ENCODE measurements around the gene GLP1R. TPM values are rescaled to one million over a fixed set of nuclear protein-coding genes. Genes with fewer than 3 reads are reported as not detected.

Gene GLP1R
- total and polyA plus RNA-seq, 2 of the 13 experiments (the other 11 are each of a cell fraction or from before 2014, with no cell fraction given) = not detected

DNA sequence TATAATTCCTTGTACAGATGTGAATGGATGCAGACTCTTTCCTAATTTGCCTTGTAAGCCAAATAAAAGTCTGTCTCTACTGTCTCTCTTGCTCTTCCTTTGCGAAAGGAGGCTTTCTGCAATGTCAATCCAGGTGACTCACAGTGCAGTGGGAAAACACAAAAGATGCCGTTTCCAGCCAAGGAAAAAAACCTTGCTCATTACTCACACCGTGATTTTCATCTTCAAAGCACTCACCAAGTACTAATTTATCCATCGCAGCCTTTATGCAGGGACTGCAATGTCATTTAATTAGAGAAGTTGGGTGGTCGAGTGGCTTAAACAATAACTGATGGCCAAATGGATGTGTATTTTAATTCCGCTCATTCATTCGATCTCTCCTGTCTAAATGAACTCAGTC is 42.6 kb downstream of the GLP1R start:
- no TSS peak for BruUV-seq (replicated peaks)
- CTCF ChIA-PET (ENCODE audit: low intra/inter-chr PET ratio, low total read pairs) = no interaction called here
- POLR2A ChIA-PET = no interaction called here
- 48% methylated on average over 7 of the region's 7 CpGs for WGBS (ENCODE audit: low lambda C conversion rate)
- intact Hi-C loops (cut with micrococcal nuclease; ENCODE audit: unreplicated experiment) (no loop called here), in situ Hi-C loops (cut with HindIII; ENCODE audit: extremely low pct_ligation_motif_present, low pct_unique_long_range_greater_than_20kb) (no loop called here)
- no peaks in the 10 kb centered on the region for H4K20me1 ChIP-seq (ENCODE audit: insufficient read depth, low read length)
- no peaks in the 10 kb centered on the region for H3K9me3 ChIP-seq (ENCODE audit: low read length)
- H2AFZ ChIP-seq (ENCODE audit: low read length) = no peak overlapping the region
- H3K36me3 ChIP-seq (replicated peaks in 1 of 2; ENCODE audit: control insufficient read depth in 1 of 2, insufficient read depth in 2 of 2, low read length in 2 of 2) = no peaks in the 10 kb centered on the region
- no peak overlapping the region for H3K9ac ChIP-seq (ENCODE audit: insufficient read depth, low read depth, low read length)
- DNase-seq (ENCODE audit: low spot score) = no peak
- H3K79me2 ChIP-seq (ENCODE audit: insufficient read depth, low read length) = no peaks in the 10 kb centered on the region
- ATAC-seq = no peak
- H3K4me1 ChIP-seq (ENCODE audit: insufficient read depth, low read length) = 0 out of 2 replicates have a peak, but pooled peaks cover 8% of the 10 kb centered on the region
- no peak overlapping the region for H3K4me3 ChIP-seq (replicated peaks in 1 of 3; ENCODE audit: insufficient read depth in 1 of 3, low read depth in 2 of 3, low read length in 3 of 3)
- no peak for FAIRE-seq
- no peak overlapping the region for H3K27ac ChIP-seq (ENCODE audit: extremely low read length, insufficient read depth, low read length)
- H3K4me2 ChIP-seq (ENCODE audit: low read depth, low read length) = no peak overlapping the region
- peaks cover 0 to 30% of the 10 kb centered on the region in 2 experiments; a peak in 2 of 5 replicates for H3K27me3 ChIP-seq (ENCODE audit: control insufficient read depth in 1 of 2, insufficient read depth in 2 of 2, low read length in 2 of 2)
- TF ChIP-seq ZNF761 (CRISPR knock-in tag; conservative IDR thresholded peaks at IDR 0.05) = no peak
- TF ChIP-seq, protein P1, sequence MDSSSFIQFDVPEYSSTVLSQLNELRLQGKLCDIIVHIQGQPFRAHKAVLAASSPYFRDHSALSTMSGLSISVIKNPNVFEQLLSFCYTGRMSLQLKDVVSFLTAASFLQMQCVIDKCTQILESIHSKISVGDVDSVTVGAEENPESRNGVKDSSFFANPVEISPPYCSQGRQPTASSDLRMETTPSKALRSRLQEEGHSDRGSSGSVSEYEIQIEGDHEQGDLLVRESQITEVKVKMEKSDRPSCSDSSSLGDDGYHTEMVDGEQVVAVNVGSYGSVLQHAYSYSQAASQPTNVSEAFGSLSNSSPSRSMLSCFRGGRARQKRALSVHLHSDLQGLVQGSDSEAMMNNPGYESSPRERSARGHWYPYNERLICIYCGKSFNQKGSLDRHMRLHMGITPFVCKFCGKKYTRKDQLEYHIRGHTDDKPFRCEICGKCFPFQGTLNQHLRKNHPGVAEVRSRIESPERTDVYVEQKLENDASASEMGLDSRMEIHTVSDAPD (CRISPR knock-in tag; IDR thresholded peaks at IDR 0.05) = no peak
- no peak for TF ChIP-seq MTF1 (CRISPR knock-in tag; IDR thresholded peaks at IDR 0.05)
- TF ChIP-seq TSC22D2 (CRISPR knock-in tag; IDR thresholded peaks at IDR 0.05; ENCODE audit: borderline replicate concordance) = no peak
- TF ChIP-seq SAP130 (CRISPR knock-in tag; IDR thresholded peaks at IDR 0.05; ENCODE audit: low read depth) = no peak
- TF ChIP-seq, protein P2, sequence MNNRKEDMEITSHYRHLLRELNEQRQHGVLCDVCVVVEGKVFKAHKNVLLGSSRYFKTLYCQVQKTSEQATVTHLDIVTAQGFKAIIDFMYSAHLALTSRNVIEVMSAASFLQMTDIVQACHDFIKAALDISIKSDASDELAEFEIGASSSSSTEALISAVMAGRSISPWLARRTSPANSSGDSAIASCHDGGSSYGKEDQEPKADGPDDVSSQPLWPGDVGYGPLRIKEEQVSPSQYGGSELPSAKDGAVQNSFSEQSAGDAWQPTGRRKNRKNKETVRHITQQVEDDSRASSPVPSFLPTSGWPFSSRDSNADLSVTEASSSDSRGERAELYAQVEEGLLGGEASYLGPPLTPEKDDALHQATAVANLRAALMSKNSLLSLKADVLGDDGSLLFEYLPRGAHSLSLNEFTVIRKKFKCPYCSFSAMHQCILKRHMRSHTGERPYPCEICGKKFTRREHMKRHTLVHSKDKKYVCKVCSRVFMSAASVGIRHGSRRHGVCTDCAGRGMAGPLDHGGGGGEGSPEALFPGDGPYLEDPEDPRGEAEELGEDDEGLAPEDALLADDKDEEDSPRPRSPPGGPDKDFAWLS (CRISPR knock-in tag; IDR thresholded peaks at IDR 0.05; ENCODE audit: borderline replicate concordance) = no peak
- TF ChIP-seq PHF8 (CRISPR knock-in tag; IDR thresholded peaks at IDR 0.05) = no peak
- TF ChIP-seq DR1 (CRISPR knock-in tag; IDR thresholded peaks at IDR 0.05) = no peak
- no peak for TF ChIP-seq ZNF205 (CRISPR knock-in tag; IDR thresholded peaks at IDR 0.05)
- no peak for TF ChIP-seq SRF (IDR thresholded peaks at IDR 0.05; ENCODE audit: low read depth, low read length)
- TF ChIP-seq, protein P3, sequence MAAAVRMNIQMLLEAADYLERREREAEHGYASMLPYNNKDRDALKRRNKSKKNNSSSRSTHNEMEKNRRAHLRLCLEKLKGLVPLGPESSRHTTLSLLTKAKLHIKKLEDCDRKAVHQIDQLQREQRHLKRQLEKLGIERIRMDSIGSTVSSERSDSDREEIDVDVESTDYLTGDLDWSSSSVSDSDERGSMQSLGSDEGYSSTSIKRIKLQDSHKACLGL (CRISPR knock-in tag; IDR thresholded peaks at IDR 0.05) = no peak
- TF ChIP-seq, protein P4, sequence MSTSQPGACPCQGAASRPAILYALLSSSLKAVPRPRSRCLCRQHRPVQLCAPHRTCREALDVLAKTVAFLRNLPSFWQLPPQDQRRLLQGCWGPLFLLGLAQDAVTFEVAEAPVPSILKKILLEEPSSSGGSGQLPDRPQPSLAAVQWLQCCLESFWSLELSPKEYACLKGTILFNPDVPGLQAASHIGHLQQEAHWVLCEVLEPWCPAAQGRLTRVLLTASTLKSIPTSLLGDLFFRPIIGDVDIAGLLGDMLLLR (CRISPR knock-in tag; IDR thresholded peaks at IDR 0.05) = no peak
